Measurements from ENCODE around the gene ATP2C2.

DNA sequence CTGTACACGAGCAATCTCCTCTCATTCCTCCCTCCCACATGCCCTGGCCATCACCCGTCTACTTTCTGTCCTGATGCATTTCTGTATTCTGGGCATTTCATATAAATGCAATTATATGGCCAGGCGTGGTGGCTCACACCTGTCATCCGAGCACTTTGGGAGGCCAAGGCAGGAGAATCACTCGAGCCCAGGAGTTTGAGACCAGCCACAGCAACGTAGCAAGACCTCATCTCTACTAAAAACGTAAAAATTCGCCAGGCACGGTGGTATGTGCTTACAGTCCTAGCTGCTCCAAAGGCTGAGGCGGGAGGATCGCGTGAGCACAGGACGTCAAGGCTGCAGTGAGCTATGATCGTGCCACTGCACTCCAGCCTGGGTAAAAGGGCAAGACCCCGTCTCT is 131.3 kb downstream of the ATP2C2 start:
- no peak for TF ChIP-seq EP300 (IDR thresholded peaks at IDR 0.05; ENCODE audit: low read depth)
- TF ChIP-seq, protein P1, sequence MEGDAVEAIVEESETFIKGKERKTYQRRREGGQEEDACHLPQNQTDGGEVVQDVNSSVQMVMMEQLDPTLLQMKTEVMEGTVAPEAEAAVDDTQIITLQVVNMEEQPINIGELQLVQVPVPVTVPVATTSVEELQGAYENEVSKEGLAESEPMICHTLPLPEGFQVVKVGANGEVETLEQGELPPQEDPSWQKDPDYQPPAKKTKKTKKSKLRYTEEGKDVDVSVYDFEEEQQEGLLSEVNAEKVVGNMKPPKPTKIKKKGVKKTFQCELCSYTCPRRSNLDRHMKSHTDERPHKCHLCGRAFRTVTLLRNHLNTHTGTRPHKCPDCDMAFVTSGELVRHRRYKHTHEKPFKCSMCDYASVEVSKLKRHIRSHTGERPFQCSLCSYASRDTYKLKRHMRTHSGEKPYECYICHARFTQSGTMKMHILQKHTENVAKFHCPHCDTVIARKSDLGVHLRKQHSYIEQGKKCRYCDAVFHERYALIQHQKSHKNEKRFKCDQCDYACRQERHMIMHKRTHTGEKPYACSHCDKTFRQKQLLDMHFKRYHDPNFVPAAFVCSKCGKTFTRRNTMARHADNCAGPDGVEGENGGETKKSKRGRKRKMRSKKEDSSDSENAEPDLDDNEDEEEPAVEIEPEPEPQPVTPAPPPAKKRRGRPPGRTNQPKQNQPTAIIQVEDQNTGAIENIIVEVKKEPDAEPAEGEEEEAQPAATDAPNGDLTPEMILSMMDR (IDR thresholded peaks at IDR 0.05): no peak
